ENCODE results near the gene P3H2. TPM values are rescaled to one million over a fixed set of nuclear protein-coding genes. Genes with fewer than 3 reads are reported as not detected.

P3H2 gene
- total RNA-seq, 2 donors from 2014 or later, result not detected

DNA sequence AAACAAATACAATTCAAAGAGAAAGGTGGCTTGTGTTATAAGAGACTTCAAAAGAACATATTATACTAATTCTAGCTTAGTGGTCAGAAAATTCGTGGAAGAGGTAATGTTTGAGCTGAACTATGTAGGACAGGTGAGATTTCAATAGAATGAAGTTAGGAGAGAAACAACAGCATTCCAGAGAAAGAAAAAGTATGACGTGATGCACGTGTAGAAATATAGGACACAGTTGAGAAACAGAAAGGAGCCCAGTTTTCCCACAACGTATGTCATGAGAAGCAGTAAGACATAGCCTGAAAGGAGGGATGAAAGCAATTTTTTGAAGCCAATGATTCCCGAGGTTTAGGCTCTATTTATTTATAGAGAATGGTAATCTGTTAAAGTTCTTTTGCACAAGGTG, 18.7 kb upstream of the P3H2 start:
- no peaks in the 10 kb centered on the region for H3K36me3 Mint-ChIP-seq (ENCODE audit: low read depth)

DNA sequence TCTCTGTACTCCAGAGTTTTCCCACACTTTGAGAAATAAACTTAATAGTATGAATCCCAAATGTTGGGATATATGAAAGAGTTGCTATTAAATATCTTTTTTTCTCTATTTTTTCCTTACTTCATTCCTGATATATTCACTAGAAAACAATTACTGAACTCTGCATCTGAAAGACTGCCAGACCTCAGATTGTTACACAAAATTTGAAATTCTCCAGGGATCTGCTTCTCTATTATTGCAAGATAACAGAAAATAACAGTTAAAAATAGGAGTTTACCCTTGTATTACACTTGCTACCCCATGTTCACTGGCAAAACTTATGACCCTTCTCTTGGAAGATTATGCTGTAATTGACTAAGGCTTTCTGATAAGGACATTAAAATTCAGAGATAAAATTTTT, 11.7 kb upstream of the P3H2 start:
- Mint-ChIP-seq H3K9me3 (no peaks in the 10 kb centered on the region), H3K4me3 (no peak overlapping the region), H3K4me1 (no peaks in the 10 kb centered on the region), H3K27me3 (peaks cover 34% of the 10 kb centered on the region), H3K27ac (no peak overlapping the region), H3K36me3 (ENCODE audit: low read depth) (no peaks in the 10 kb centered on the region)
- no peak for ATAC-seq (replicated peaks)

More for the DNA sequence above, 18.7 kb upstream of the P3H2 start:
- Mint-ChIP-seq H3K4me3 (no peak overlapping the region), H3K27me3 (peaks cover 12% of the 10 kb centered on the region), H3K27ac (no peak overlapping the region), H3K9me3 (no peaks in the 10 kb centered on the region), H3K4me1 (no peaks in the 10 kb centered on the region)
- no peak for ATAC-seq (replicated peaks)

DNA sequence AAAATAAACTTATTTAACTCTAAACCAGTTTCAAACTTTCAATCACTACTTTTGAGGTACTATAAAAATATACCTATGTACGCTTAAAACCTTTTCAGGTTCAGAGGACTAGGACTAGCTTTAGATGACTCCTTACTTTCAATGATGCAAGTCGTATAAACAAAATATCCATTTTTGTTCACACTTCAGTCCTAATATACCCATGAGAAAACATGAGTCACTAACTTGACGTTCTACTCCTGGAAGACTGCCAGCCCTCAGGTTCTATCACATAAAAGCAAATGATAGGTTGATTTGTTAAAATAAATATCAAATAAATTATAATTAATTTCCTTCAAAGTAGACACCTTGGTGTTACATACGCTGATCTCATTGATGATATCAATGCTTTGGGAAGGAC, 10.6 kb upstream of the P3H2 start:
- H3K4me3 Mint-ChIP-seq, result no peak overlapping the region
- H3K27ac Mint-ChIP-seq, result no peak overlapping the region
- H3K9me3 Mint-ChIP-seq, result no peaks in the 10 kb centered on the region
- ATAC-seq (replicated peaks), result no peak
- H3K4me1 Mint-ChIP-seq, result no peaks in the 10 kb centered on the region
- peaks cover 30% of the 10 kb centered on the region for H3K27me3 Mint-ChIP-seq
- no peaks in the 10 kb centered on the region for H3K36me3 Mint-ChIP-seq (ENCODE audit: low read depth)

DNA sequence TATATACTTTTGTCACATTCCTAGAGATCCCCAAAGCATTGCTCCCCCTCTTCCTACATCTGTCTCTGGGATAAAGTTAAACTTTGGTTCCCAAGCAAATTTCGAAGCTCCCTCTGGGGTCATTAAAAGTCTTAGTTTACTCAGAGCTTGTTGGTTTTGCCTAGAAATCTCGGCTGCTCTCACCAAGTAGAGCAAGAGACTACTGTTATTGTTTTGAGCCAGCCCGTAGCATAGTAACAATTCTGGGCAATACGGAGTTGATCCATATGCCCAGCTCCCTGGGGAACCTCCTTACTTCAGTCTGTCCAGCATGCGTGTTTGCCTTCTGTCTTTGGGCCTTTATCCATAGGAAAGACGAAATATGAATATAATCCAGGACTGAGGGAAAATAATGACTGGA, 10.0 kb upstream of the P3H2 start:
- Mint-ChIP-seq H3K36me3 (ENCODE audit: low read depth) (no peaks in the 10 kb centered on the region), H3K4me1 (no peaks in the 10 kb centered on the region), H3K4me3 (no peak overlapping the region), H3K27ac (no peak overlapping the region), H3K9me3 (no peaks in the 10 kb centered on the region), H3K27me3 (peaks cover 30% of the 10 kb centered on the region)
- no peak for ATAC-seq (replicated peaks)

DNA sequence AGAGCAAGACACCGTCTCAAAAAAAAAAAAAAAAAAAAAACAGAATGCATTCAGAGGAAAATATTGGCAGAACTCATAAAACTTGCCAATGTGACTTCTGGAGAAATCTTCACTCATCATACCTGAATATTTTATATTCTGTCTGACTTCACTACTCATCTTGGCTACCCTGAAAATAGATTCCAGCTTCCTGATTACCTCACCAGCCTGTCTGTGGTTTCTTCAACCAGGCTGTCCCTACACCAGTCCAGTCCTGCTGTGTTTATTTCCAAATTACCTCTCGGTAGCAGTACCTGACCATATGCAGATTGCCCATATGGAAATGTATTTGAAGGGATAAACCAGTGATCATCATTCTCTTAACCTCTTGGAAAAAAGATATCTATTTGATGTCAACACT, 9.3 kb upstream of the P3H2 start:
- no peak for ATAC-seq (replicated peaks)
- Mint-ChIP-seq H3K9me3 (no peaks in the 10 kb centered on the region), H3K4me1 (no peaks in the 10 kb centered on the region), H3K27me3 (peaks cover 26% of the 10 kb centered on the region), H3K27ac (no peak overlapping the region), H3K36me3 (ENCODE audit: low read depth) (no peaks in the 10 kb centered on the region), H3K4me3 (no peak overlapping the region)

DNA sequence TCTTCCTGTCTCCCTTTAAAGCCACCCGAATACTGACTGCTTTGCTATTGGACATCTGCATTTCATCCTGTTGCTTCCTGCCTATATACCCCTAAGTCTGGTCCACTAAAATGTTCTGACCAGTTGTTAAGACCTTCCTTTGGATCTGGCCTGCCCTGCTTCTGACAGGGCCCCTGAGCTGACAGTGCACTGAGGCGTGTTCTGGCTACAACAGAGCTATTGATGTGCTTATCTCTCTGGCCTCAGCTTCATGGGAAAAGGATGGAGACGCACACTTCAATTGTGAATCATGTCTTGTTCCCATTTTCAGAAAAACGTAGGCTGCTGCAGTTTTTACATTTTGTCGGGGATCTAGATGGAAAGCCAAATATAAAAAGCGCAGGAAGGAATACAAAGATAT, 7.1 kb upstream of the P3H2 start:
- Mint-ChIP-seq H3K4me1 (no peaks in the 10 kb centered on the region), H3K4me3 (no peak overlapping the region), H3K27ac (no peak overlapping the region), H3K27me3 (peaks cover 15% of the 10 kb centered on the region), H3K9me3 (no peaks in the 10 kb centered on the region), H3K36me3 (ENCODE audit: low read depth) (no peaks in the 10 kb centered on the region)
- no peak for ATAC-seq (replicated peaks)

DNA sequence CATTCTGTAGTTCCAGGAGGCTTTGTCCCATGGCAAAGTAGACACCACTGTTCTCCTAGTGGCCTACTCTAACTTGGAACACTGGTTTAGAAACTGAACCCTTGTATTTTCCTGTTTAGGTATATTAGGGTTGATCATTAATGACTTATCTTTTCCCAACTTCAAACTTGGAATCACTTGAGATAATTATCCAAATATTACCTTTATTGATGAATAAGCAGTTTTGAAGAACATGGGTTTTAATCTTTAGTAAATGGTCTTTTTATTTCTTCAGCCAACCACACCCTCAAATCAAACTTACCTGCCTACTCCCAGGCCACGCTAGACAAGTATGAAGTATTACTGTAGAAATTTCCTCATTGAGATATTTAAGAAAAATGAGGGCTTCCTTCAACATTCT, 6.5 kb upstream of the P3H2 start:
- peaks cover 20% of the 10 kb centered on the region for H3K27me3 Mint-ChIP-seq
- no peaks in the 10 kb centered on the region for H3K4me1 Mint-ChIP-seq
- no peaks in the 10 kb centered on the region for H3K36me3 Mint-ChIP-seq (ENCODE audit: low read depth)
- H3K9me3 Mint-ChIP-seq, result no peaks in the 10 kb centered on the region
- no peak for ATAC-seq (replicated peaks)
- no peak overlapping the region for H3K27ac Mint-ChIP-seq
- H3K4me3 Mint-ChIP-seq, result no peak overlapping the region

DNA sequence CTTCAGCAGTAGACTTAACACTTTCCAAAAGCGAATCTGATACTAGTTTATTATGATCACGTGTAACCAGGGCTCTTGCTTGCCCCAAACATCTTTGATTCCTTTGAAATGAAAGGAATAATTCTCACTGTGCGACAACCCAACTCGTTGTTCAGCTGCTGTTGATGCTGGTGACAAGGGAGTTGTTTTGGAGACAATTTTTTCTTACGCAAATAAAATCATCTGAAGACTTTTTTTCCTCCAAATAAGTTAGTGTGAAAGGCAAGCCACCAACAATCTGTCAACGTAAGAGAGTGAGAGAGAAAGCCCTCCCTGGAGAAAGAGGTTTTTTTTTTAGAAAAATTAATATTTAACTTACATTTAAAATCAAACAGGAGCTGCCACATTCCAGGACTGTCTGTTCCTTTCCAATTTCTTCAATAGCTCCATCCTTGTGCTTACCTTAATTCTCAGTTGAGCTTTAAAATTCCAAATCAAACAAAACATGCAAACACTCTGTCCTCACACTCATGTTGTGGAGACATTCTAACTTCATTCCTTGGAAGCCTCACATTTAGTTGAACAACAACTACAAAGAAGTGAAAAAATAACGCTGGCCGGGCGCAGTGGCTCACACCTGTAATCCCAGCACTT, 4.9 kb upstream of the P3H2 start:
- Mint-ChIP-seq H3K27me3 (peaks cover 21% of the 10 kb centered on the region), H3K36me3 (ENCODE audit: low read depth) (no peaks in the 10 kb centered on the region), H3K4me1 (no peaks in the 10 kb centered on the region), H3K9me3 (no peaks in the 10 kb centered on the region), H3K27ac (no peak overlapping the region), H3K4me3 (no peak overlapping the region)
- no peak for ATAC-seq (replicated peaks)

DNA sequence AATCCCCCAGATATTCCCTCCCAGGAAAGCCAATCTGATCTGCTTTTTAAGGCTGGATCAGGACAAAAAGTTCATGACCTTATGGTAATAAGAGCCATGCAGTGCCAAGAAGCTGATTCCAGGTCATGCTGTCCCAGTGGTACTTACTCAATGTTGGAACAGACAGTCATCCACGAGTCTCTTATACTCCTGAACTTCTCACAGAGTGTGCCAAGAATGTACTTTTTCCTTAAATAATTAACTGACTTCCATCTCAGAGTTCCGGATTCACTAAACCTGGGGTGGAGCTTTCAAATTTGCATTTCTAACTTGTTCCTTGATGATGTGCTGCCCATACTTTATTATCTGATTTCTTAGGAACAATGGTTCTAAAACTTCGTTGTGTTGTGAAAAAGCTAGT, 3.4 kb upstream of the P3H2 start:
- Mint-ChIP-seq H3K9me3 (no peaks in the 10 kb centered on the region), H3K4me3 (no peak overlapping the region), H3K27me3 (peaks cover 29% of the 10 kb centered on the region), H3K27ac (no peak overlapping the region), H3K4me1 (peaks cover 8% of the 10 kb centered on the region), H3K36me3 (ENCODE audit: low read depth) (peaks cover 8% of the 10 kb centered on the region)
- ATAC-seq (replicated peaks), result no peak

DNA sequence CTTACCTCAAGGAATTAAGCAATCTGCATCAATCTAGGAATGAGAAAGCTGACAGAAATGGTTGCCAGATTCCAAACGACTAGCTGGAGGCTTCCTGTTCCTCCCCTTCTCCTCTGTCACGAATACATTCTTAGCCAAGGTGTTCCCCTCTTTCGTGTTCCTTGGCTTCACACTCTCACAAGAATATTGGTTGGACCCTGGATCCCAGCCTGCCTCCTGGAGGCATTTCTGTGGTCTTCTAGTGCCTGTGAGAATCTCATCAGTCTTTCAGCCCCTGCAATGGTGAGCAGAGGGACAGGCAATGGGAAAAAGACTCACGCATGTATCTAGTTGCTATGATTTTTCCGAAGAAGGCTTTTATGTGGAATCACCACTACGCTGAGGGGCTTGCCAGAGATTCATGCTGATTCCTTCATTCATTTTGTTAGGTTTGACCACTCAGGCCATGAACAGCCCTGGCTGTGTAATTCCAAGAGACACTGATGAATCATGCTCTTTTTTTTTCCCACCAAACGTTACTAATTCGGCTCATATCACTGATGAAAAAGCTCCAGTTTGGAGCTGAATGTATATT, 1.6 kb upstream of the P3H2 start:
- H3K4me3 Mint-ChIP-seq, result no peak overlapping the region
- no peaks in the 10 kb centered on the region for H3K9me3 Mint-ChIP-seq
- peaks cover 8% of the 10 kb centered on the region for H3K4me1 Mint-ChIP-seq
- ATAC-seq (replicated peaks), result no peak
- H3K27me3 Mint-ChIP-seq, result peaks cover 34% of the 10 kb centered on the region
- H3K36me3 Mint-ChIP-seq (ENCODE audit: low read depth), result peaks cover 8% of the 10 kb centered on the region
- no peak overlapping the region for H3K27ac Mint-ChIP-seq

DNA sequence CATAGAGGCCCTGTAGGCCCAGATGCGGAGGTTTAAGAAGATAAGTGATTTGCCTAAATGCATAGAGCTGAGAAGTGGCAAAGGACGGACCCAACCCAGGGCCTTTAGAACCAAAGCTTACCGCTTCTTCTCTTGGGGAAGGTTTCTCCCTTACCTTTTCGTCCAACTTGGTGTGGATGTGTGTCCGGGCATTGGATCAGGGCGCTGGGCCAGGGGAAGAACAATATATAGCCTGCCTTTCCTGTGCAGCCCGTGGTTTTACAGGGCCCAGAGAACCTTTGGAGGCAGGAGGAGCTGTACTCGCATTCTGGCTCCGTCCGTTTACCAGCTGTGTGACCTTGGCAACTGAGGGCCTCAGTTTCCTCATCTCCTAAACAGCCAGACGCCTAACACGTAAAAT, 686 bp upstream of the P3H2 start:
- Mint-ChIP-seq H3K9me3 (no peaks in the 10 kb centered on the region), H3K36me3 (ENCODE audit: low read depth) (peaks cover 8% of the 10 kb centered on the region), H3K27ac (no peak overlapping the region), H3K4me1 (peaks cover 8% of the 10 kb centered on the region), H3K27me3 (peaks cover 39% of the 10 kb centered on the region), H3K4me3 (no peak overlapping the region)
- ATAC-seq (replicated peaks), result no peak

DNA sequence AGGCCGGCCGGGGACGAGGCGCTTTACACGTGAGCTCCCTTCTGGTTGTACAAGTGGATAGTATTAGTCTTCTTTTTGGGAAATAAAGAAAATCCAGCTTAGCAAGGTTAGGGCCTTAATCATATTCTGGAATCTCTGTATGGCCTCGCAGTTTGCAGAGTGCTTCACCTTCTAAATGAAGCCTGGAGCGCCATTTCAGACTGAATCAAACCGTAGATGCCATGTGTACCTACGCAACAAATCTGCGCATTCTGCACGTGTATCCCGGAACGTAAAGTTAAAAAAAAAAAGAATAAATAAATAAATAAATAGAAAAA, 322 bp upstream of the P3H2 start:
- Mint-ChIP-seq H3K9me3 (no peaks in the 10 kb centered on the region), H3K4me3 (no peak overlapping the region), H3K27ac (no peak overlapping the region), H3K36me3 (ENCODE audit: low read depth) (peaks cover 8% of the 10 kb centered on the region), H3K4me1 (peaks cover 8% of the 10 kb centered on the region), H3K27me3 (peaks cover 41% of the 10 kb centered on the region)
- ATAC-seq (replicated peaks), result no peak

DNA sequence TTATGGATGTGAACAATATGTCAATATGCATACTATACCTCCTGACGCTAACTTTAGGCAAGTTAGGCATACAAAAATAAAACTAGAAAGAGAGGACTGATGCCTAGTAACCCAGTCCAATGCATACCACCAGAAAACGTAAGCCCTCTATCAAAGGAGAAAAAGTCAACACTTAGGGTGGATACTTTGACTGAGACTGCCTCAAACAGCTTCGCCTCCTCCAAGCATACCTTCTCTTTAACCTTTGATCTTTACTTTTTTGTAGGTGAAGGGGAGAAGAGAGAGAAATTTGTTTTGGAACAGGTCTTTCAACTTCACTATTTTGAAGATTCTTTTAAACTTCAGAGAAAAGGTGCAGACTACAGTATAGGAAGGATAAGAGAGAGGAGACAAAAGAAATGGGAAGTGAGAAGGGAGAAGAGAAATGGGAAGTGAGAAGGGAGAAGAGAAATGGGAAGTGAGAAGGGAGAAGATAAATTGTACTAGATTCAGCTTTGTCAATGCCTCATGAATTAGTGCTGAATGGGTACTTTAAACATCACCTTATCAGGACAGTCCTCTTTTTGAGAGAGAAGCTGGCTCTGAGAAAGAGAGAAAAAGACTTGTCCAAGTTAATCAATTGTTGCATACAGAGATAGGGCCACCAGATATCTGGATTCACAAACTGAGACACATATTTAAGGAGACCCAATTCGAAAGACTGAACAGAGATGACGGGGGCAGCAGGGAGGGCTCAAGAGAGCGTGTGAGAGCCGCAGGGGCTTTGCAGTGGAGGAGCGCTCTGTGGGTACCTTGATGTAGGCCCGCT, 1.0 kb downstream of the P3H2 start:
- Mint-ChIP-seq H3K4me3 (peak overlapping the region; percentile 67), H3K9me3 (no peaks in the 10 kb centered on the region), H3K27ac (no peak overlapping the region), H3K27me3 (peaks cover 39% of the 10 kb centered on the region), H3K36me3 (ENCODE audit: low read depth) (peaks cover 8% of the 10 kb centered on the region), H3K4me1 (peaks cover 8% of the 10 kb centered on the region)
- ATAC-seq (replicated peaks), result no peak

DNA sequence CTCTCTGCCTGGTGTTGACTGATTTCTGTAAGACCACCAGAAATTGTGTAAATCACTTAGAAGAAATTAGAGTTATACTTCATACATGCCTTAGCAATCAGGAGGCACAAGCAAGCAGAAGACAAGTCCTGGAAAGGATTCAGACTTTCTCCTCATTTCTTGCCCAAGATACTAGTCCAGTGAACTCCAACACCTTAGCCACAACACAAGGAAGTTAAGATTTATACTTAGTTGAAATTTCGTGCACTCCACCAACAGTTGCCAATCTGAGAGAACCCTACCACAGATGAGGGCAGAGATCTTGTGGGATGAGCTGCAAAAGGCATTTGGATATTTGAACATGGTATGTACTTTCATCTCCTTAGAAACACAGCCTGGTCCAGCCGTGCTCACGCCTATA, 2.3 kb downstream of the P3H2 start:
- Mint-ChIP-seq H3K4me3 (no peak overlapping the region), H3K4me1 (peaks cover 8% of the 10 kb centered on the region), H3K27me3 (peaks cover 39% of the 10 kb centered on the region), H3K36me3 (ENCODE audit: low read depth) (peaks cover 8% of the 10 kb centered on the region), H3K9me3 (no peaks in the 10 kb centered on the region), H3K27ac (no peak overlapping the region)
- no peak for ATAC-seq (replicated peaks)

DNA sequence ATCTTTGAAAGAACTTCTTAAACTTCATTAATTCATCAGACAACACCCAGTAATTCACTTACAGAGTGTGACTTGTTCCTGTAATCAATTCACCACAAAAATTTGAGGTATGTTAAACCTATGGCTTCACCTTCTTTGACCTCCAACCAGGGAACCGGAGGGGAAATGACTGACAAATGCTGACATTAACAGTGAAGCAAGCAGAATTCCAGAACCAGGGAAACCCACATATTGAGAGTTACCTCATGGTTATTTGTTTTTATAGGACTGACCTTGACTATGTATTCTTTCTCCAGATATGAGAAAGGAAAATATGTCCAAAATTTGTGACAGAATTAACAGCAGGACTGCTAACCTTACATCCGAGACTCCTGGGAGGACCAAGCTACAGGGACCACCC, 2.7 kb downstream of the P3H2 start:
- Mint-ChIP-seq H3K27ac (no peak overlapping the region), H3K4me3 (no peak overlapping the region), H3K27me3 (peaks cover 39% of the 10 kb centered on the region), H3K36me3 (ENCODE audit: low read depth) (peaks cover 8% of the 10 kb centered on the region), H3K4me1 (peaks cover 8% of the 10 kb centered on the region), H3K9me3 (no peaks in the 10 kb centered on the region)
- no peak for ATAC-seq (replicated peaks)
